Measurements from ENCODE around the gene NPY1R. TPM values are rescaled to one million over a fixed set of nuclear protein-coding genes. Genes with fewer than 3 reads are reported as not detected.

NPY1R gene
- total and polyA plus RNA-seq, 10 of the 15 experiments (the other 5 are each of a cell fraction or from before 2014, with no cell fraction given), result not detected

DNA sequence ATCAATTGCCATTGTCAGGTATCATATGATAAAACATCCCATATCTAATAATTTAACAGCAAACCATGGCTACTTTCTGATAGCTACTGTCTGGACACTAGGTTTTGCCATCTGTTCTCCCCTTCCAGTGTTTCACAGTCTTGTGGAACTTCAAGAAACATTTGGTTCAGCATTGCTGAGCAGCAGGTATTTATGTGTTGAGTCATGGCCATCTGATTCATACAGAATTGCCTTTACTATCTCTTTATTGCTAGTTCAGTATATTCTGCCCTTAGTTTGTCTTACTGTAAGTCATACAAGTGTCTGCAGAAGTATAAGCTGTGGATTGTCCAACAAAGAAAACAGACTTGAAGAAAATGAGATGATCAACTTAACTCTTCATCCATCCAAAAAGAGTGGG is 18.3 kb upstream of the NPY1R start (continued):
- TF ChIP-seq, protein P1, sequence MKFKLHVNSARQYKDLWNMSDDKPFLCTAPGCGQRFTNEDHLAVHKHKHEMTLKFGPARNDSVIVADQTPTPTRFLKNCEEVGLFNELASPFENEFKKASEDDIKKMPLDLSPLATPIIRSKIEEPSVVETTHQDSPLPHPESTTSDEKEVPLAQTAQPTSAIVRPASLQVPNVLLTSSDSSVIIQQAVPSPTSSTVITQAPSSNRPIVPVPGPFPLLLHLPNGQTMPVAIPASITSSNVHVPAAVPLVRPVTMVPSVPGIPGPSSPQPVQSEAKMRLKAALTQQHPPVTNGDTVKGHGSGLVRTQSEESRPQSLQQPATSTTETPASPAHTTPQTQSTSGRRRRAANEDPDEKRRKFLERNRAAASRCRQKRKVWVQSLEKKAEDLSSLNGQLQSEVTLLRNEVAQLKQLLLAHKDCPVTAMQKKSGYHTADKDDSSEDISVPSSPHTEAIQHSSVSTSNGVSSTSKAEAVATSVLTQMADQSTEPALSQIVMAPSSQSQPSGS (IDR thresholded peaks at IDR 0.05; ENCODE audit: low read length), result no peak
- TF ChIP-seq PML (IDR thresholded peaks at IDR 0.05; ENCODE audit: low read length) (no peak), NFYB (IDR thresholded peaks at IDR 0.05; ENCODE audit: insufficient read depth, low read depth, low read length) (no peak)
- TF ChIP-seq, protein P2, sequence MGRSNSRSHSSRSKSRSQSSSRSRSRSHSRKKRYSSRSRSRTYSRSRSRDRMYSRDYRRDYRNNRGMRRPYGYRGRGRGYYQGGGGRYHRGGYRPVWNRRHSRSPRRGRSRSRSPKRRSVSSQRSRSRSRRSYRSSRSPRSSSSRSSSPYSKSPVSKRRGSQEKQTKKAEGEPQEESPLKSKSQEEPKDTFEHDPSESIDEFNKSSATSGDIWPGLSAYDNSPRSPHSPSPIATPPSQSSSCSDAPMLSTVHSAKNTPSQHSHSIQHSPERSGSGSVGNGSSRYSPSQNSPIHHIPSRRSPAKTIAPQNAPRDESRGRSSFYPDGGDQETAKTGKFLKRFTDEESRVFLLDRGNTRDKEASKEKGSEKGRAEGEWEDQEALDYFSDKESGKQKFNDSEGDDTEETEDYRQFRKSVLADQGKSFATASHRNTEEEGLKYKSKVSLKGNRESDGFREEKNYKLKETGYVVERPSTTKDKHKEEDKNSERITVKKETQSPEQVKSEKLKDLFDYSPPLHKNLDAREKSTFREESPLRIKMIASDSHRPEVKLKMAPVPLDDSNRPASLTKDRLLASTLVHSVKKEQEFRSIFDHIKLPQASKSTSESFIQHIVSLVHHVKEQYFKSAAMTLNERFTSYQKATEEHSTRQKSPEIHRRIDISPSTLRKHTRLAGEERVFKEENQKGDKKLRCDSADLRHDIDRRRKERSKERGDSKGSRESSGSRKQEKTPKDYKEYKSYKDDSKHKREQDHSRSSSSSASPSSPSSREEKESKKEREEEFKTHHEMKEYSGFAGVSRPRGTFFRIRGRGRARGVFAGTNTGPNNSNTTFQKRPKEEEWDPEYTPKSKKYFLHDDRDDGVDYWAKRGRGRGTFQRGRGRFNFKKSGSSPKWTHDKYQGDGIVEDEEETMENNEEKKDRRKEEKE (IDR thresholded peaks at IDR 0.05), result no peak

DNA sequence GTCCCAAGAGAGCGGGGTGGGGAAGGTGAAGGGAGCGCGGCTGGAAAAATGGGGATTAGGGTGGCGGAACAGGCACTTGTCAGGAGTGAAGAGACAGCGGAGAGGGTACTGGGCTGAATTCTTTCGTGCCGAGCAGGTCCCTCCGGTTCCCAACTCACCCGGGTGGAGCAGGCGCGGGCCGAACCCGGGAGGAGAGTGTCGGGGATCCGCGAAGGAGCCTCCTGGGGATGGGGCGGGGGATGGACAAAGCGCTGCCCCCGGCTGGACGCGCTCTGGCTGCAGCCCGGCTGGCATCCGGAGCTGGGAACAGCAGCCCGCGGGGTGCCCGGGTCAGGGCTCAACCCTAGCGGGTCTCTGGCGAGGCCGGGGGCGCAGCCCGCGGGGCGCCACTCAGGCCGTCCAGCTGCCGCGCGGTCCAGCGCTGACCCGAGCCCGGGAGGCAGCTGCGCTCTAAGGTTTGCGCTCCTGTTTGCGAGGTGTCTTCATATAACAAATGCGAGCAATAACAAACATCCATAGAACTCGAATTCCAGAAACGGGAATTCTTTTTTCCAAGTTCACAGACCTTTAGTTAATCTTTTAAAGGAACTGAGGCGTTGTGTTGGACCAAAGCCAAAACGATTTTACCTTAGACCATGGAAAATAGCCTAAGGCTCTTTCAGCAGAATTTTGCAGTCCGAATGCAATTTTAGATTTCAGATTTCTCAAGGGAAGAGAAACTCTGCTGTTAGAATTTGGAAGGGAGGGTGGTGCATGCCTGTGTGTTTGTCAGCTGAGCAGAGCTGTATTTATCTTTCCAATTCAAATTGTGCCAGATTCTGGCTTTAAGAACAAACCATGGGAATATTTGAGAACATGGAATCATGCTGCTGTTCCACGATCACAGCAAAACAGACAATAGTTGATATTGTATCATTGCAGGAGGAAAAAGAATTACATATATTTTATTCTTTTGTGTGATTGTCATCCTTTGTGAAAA is 12.0 kb upstream of the NPY1R start:
- SMC1A ChIA-PET (ENCODE audit: uncharacterized antibody, unreplicated experiment), result no interaction called here
- TF ChIP-seq RB1 (IDR thresholded peaks at IDR 0.05; ENCODE audit: borderline replicate concordance) (no peak), CREM (IDR thresholded peaks at IDR 0.05; ENCODE audit: low read depth) (no peak), POLR2AphosphoS5 (IDR thresholded peaks at IDR 0.05; ENCODE audit: low read length) (no peak)
- ATAC-seq (no peak), DNase-seq (ENCODE audit: low read depth, low spot score) (no peak), FAIRE-seq (no peak)
- intact Hi-C loops (cut with micrococcal nuclease; ENCODE audit: unreplicated experiment) (no loop called here), in situ Hi-C loops (cut with MboI) (no loop called here)
- Histone ChIP-seq H2AFZ (ENCODE audit: control insufficient read depth, low read depth, low read length) (no peak overlapping the region), H3K9me3 (replicated peaks; ENCODE audit: control insufficient read depth, insufficient read depth, low read length) (no peaks in the 10 kb centered on the region), H3K4me2 (ENCODE audit: control insufficient read depth, insufficient read depth) (no peak overlapping the region), H3K36me3 (ENCODE audit: control insufficient read depth in 2 of 2, insufficient read depth in 2 of 2, low read length in 1 of 2) (no peaks in the 10 kb centered on the region), H3K27me3 (replicated peaks in 1 of 2; ENCODE audit: control insufficient read depth in 2 of 2, insufficient read depth in 2 of 2, low read length in 1 of 2) (peaks cover 2 to 5% of the 10 kb centered on the region in 2 experiments), H3K4me3 (no peak overlapping the region), H3K79me2 (ENCODE audit: control insufficient read depth, insufficient read depth, low read length) (no peaks in the 10 kb centered on the region), H3K27ac (ENCODE audit: control insufficient read depth, insufficient read depth) (no peak overlapping the region), H4K20me1 (ENCODE audit: control insufficient read depth, insufficient read depth) (no peaks in the 10 kb centered on the region), H3K9ac (ENCODE audit: control insufficient read depth, insufficient read depth, low read length) (no peak overlapping the region), H3K4me1 (ENCODE audit: control insufficient read depth, insufficient read depth, low read length) (no peaks in the 10 kb centered on the region)
- no TSS peak for BruUV-seq (replicated peaks)
- POLR2A ChIA-PET, result no interaction called here
- 47% methylated on average over 46 of the region's 50 CpGs for WGBS (ENCODE audit: insufficient coverage, insufficient replicate concordance, low lambda C conversion rate, missing lambda C conversion rate)
- CTCF ChIA-PET, result no interaction called here
- RAD21 ChIA-PET (ENCODE audit: unreplicated experiment), result no interaction called here
